Neural cell (in vitro differentiated cells): Measurements from ENCODE around the gene RMP24.

Experiments
- EP300 ChIP-seq: fragments of 450-650 bp; conservative IDR thresholded peaks from 2 replicates; pipeline ENCODE4 v1.6.1; 2014; ENCODE audit warnings: antibody characterized with exemption, mild to moderate bottlenecking, moderate library complexity; ENCODE audit not compliant: poor library complexity, severe bottlenecking
- EZH2 ChIP-seq: fragments of 200-600, 300-800 bp; shearing (Covaris generic), sonication (generic); IDR thresholded peaks from 2 replicates; pipeline ENCODE4 v1.6.1; 2014; ENCODE audit warnings: antibody characterized with exemption, low read length, borderline replicate concordance, mild to moderate bottlenecking; ENCODE audit not compliant: insufficient read depth, poor library complexity, severe bottlenecking
- POLR2AphosphoS5 ChIP-seq: IDR thresholded peaks from 2 replicates; pipeline ENCODE4 v1.6.1; 2012
- REST ChIP-seq: IDR thresholded peaks from 2 replicates; pipeline ENCODE4 v1.6.1; 2012; ENCODE audit warnings: borderline replicate concordance
- TAF1 ChIP-seq: IDR thresholded peaks from 2 replicates; pipeline ENCODE4 v1.6.1; 2012; ENCODE audit warnings: low read depth
- TF ChIP-seq, protein P1 (sequence below): fragments of 450-650 bp; IDR thresholded peaks from 2 replicates; pipeline ENCODE4 v1.5.1; 2014; ENCODE audit warnings: antibody characterized with exemption, mild to moderate bottlenecking, moderate library complexity; ENCODE audit not compliant: poor library complexity, severe bottlenecking

DNA sequence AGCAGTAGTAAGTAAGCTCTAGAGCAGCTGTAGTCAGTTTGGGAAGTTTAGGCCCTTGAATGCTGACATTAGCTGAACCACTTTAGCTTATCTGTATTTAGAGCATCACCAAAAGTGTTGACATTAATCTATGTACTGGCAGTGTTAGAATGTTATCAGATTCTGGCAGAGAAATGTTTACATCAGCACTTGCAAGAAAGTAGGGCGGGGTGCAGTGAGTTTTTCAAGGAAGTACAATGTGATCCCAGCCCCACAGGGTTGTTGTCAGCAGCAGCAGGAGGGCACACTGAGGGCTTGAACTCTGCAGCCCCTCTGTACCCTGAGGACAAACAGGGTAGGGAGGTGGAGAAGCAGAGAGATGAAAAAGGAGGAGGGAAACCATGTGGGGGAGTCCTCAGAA is 35.5 kb upstream of the RMP24 start:
- TF ChIP-seq, protein P1, sequence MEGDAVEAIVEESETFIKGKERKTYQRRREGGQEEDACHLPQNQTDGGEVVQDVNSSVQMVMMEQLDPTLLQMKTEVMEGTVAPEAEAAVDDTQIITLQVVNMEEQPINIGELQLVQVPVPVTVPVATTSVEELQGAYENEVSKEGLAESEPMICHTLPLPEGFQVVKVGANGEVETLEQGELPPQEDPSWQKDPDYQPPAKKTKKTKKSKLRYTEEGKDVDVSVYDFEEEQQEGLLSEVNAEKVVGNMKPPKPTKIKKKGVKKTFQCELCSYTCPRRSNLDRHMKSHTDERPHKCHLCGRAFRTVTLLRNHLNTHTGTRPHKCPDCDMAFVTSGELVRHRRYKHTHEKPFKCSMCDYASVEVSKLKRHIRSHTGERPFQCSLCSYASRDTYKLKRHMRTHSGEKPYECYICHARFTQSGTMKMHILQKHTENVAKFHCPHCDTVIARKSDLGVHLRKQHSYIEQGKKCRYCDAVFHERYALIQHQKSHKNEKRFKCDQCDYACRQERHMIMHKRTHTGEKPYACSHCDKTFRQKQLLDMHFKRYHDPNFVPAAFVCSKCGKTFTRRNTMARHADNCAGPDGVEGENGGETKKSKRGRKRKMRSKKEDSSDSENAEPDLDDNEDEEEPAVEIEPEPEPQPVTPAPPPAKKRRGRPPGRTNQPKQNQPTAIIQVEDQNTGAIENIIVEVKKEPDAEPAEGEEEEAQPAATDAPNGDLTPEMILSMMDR: no peak
- TF ChIP-seq POLR2AphosphoS5 (no peak), REST (no peak), EP300 (no peak), TAF1 (no peak), EZH2 (no peak)
